ENCODE results near the gene TFB2M. TPM values are rescaled to one million over a fixed set of nuclear protein-coding genes. Genes with fewer than 3 reads are reported as not detected.
"Not testable (repeated sequence)": the region's sequence is repeated elsewhere in the genome, so short reads cannot be mapped to it uniquely, and the experiment has no call there.

The TFB2M gene
- total RNA-seq, 2 experiments from 2014 or later = 8.0 to 9.0 TPM

GRCh38 chr1:246564839-246565750 is 966 bp downstream of the TFB2M start:
- Histone ChIP-seq H3K9me3 (ENCODE audit: control insufficient read depth in 1 of 2, insufficient read depth in 1 of 2, low read length in 2 of 2) (no peaks in the 10 kb centered on the region), H3K27ac (ENCODE audit: low read depth in 1 of 2, low read length in 2 of 2) (peak overlapping the region in 1 of 2 donors; percentile 89), H3K4me3 (ENCODE audit: low read length) (peak overlapping the region; percentile 92), H3K27me3 (ENCODE audit: control insufficient read depth in 1 of 2, insufficient read depth in 2 of 2, low read length in 2 of 2) (no peaks in the 10 kb centered on the region), H3K4me1 (ENCODE audit: insufficient read depth, low read length) (peaks cover 35% of the 10 kb centered on the region), H3K36me3 (ENCODE audit: insufficient read depth, low read length) (peaks cover 11% of the 10 kb centered on the region)
- ChIA-PET CTCF (no interaction called here), POLR2A (interaction anchor here (1.2 to 2.0 kb wide), 7 partner anchors 9 to 1729 kb away, joined by 3 to 11 read pairs (median 5); partner anchors contain the start of genes COX20 and SMYD3)
- H3K4me3 Mint-ChIP-seq = peak overlapping the region; percentile 97
- ATAC-seq (ENCODE audit: poor library complexity) (no peak), DNase-seq (no peak)
- peak overlapping the region; percentile 96 for H3K27ac Mint-ChIP-seq
- no peaks in the 10 kb centered on the region for H3K9me3 Mint-ChIP-seq
- peaks cover 43% of the 10 kb centered on the region for H3K36me3 Mint-ChIP-seq (ENCODE audit: low read depth)
- H3K4me1 Mint-ChIP-seq (ENCODE audit: low read depth) = peaks cover 54% of the 10 kb centered on the region
- intact Hi-C loops (cut with DNase I, micrococcal nuclease) = loop anchor here (5.0 to 10.0 kb wide), 9 partner anchors 32 to 1910 kb away; partner anchors contain the start of genes AHCTF1 (in 1 of the 2), DESI2 (in 1 of the 2), SMYD3 (in 1 of the 2) and ZNF669 (in 1 of the 2)
- H3K27me3 Mint-ChIP-seq = no peaks in the 10 kb centered on the region
- no peak for TF ChIP-seq CTCF (IDR thresholded peaks at IDR 0.05)

DNA sequence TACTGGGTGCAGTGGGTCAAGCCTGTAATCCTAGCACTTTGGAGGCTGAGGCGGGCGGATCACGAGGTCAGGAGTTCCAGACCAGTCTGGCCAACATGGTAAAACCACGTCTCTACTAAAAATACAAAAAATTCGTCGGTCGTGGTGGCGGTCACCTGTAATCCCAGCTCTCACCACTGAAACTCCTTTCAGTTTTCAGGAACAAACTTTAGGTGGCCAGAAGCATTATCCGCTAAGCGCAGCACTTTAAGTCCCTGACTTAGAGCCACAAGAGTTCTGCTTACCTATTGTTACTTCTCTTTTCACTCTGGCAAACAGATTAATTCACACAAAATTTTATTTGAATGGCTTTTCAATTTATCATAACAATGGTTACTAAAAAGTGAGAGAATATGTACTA is 5.2 kb downstream of the TFB2M start:
- Mint-ChIP-seq H3K36me3 (ENCODE audit: low read depth) (peaks cover 66% of the 10 kb centered on the region), H3K4me1 (ENCODE audit: low read depth) (peaks cover 31% of the 10 kb centered on the region)
- H3K36me3 ChIP-seq (ENCODE audit: insufficient read depth, low read length) = peaks cover 37% of the 10 kb centered on the region
- H3K4me1 ChIP-seq (ENCODE audit: insufficient read depth, low read length) = peaks cover 18% of the 10 kb centered on the region
- H3K27ac ChIP-seq (ENCODE audit: low read depth in 1 of 2, low read length in 2 of 2); H3K9me3 ChIP-seq (ENCODE audit: control insufficient read depth in 1 of 2, insufficient read depth in 1 of 2, low read length in 2 of 2); H3K4me3 Mint-ChIP-seq; H3K4me3 ChIP-seq (ENCODE audit: low read length); ATAC-seq (ENCODE audit: poor library complexity); H3K27me3 Mint-ChIP-seq; CTCF ChIA-PET; H3K9me3 Mint-ChIP-seq; H3K27ac Mint-ChIP-seq; POLR2A ChIA-PET; H3K27me3 ChIP-seq (ENCODE audit: control insufficient read depth in 1 of 2, insufficient read depth in 2 of 2, low read length in 2 of 2); DNase-seq: not testable (repeated sequence)
- intact Hi-C loops (cut with DNase I, micrococcal nuclease) = loop anchor here in 1 of 2 experiments (5.0 to 10.0 kb wide), 3 partner anchors 36 to 1906 kb away; partner anchors contain the start of genes DESI2 and ZNF669

DNA sequence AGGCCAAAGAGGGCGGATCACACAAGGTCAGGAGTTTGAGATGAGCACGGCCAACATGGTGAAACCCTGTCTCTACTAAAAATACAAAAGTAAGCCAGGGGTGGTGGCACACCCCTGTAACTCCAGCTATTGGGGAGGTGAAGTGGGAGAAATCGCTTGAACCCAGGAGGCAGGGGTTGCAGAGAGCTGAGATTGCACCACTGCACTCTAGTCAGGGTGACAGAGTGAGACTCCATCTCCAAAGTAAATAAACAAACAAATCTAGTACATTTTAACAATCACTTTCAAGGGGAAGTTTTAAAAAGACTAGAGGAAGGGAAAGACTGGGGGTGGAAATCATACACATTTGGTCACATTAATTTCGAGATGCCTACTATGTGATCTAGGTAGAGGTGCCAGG is 6.8 kb downstream of the TFB2M start:
- H3K27me3 Mint-ChIP-seq = no peaks in the 10 kb centered on the region
- Histone ChIP-seq H3K36me3 (ENCODE audit: insufficient read depth, low read length) (peaks cover 48% of the 10 kb centered on the region), H3K4me1 (ENCODE audit: insufficient read depth, low read length) (peaks cover 3% of the 10 kb centered on the region), H3K27me3 (ENCODE audit: control insufficient read depth in 1 of 2, insufficient read depth in 2 of 2, low read length in 2 of 2) (no peaks in the 10 kb centered on the region), H3K27ac (ENCODE audit: low read depth in 1 of 2, low read length in 2 of 2) (no peak overlapping the region), H3K4me3 (ENCODE audit: low read length) (no peak overlapping the region), H3K9me3 (ENCODE audit: control insufficient read depth in 1 of 2, insufficient read depth in 1 of 2, low read length in 2 of 2) (no peaks in the 10 kb centered on the region)
- H3K4me3 Mint-ChIP-seq = no peak overlapping the region
- no peak for TF ChIP-seq CTCF (IDR thresholded peaks at IDR 0.05)
- H3K4me1 Mint-ChIP-seq (ENCODE audit: low read depth) = peaks cover 21% of the 10 kb centered on the region
- no peaks in the 10 kb centered on the region for H3K9me3 Mint-ChIP-seq
- ATAC-seq (ENCODE audit: poor library complexity) = no peak
- intact Hi-C loops (cut with DNase I, micrococcal nuclease) = no loop called here
- CTCF ChIA-PET = no interaction called here
- H3K27ac Mint-ChIP-seq = no peak overlapping the region
- POLR2A ChIA-PET = no interaction called here
- DNase-seq = no peak
- peaks cover 72% of the 10 kb centered on the region for H3K36me3 Mint-ChIP-seq (ENCODE audit: low read depth)
